IMR-90 (cell line): ENCODE measurements around the gene CUL9. TPM values are rescaled to one million over a fixed set of nuclear protein-coding genes. Genes with fewer than 3 reads are reported as not detected.

Source experiments
- ATAC-seq: fragments of 200-7000 bp; cut with Tn5 transposase; 2 replicates; pipeline ENCODE4 v1.9.1; 2020; ENCODE audit warnings: low read depth, mild to moderate bottlenecking, moderate library complexity
- BruUV-seq: library from RNA; stranded (reverse); fragments of 400-500 nt; replicated peaks from 2 replicates; lab custom pipeline; 2021; lab: Mats Ljungman, UMichigan
- CTCF ChIA-PET: fragments of 300-600 bp; formaldehyde crosslinking; extraction: SDS; loops from one replicate; lab custom pipeline; 2021; ENCODE audit warnings: antibody characterized with exemption; lab: Yijun Ruan, JAX
- POLR2A ChIA-PET: fragments of 300-600 bp; sonication (Branson Sonifier 250); formaldehyde crosslinking; loops from one replicate; lab custom pipeline; 2022; ENCODE audit warnings: antibody characterized with exemption; ENCODE audit not compliant: unreplicated experiment; lab: Charles Lee
- DNase-seq: peaks from one replicate; pipeline ENCODE4 v3.0.0; 2013
- H2AFZ ChIP-seq: replicated peaks from 2 replicates; pipeline ENCODE3; 2013; ENCODE audit warnings: low read length, mild to moderate bottlenecking; ENCODE audit not compliant: poor library complexity
- H2AK5ac ChIP-seq: 2 replicates; pipeline ENCODE4 v1.6.1; 2013; ENCODE audit warnings: low read depth, low read length, inconsistent platforms
- H2AK9ac ChIP-seq: replicated peaks from 2 replicates; pipeline ENCODE3; 2013; ENCODE audit warnings: mild to moderate bottlenecking, low read depth, low read length, moderate library complexity; ENCODE audit not compliant: poor library complexity
- H2BK120ac ChIP-seq: 2 replicates; pipeline ENCODE4 v1.6.1; 2013; ENCODE audit warnings: low read depth, low read length, inconsistent platforms
- H2BK15ac ChIP-seq: 3 replicates; pipeline ENCODE4 v1.6.1; 2013; ENCODE audit warnings: low read depth, low read length, inconsistent platforms
- H2BK20ac ChIP-seq: 2 replicates; pipeline ENCODE4 v1.6.1; 2013; ENCODE audit warnings: low read depth, mild to moderate bottlenecking, inconsistent platforms, low read length, moderate library complexity
- H2BK5ac ChIP-seq: 2 replicates; pipeline ENCODE4 v1.6.1; 2013; ENCODE audit warnings: mild to moderate bottlenecking, low read depth, low read length, inconsistent platforms; ENCODE audit not compliant: poor library complexity, severe bottlenecking
- H3K14ac ChIP-seq: replicated peaks from 2 replicates; pipeline ENCODE4 v1.6.1; 2013; ENCODE audit warnings: low read depth, low read length, inconsistent platforms
- H3K18ac ChIP-seq: 2 replicates; pipeline ENCODE4 v1.6.1; 2013; ENCODE audit warnings: low read depth, low read length, control low read depth
- H3K23ac ChIP-seq: 2 replicates; pipeline ENCODE4 v1.6.1; 2013; ENCODE audit warnings: low read depth, low read length, inconsistent platforms
- H3K27ac ChIP-seq: 2 replicates; pipeline ENCODE4 v1.5.1; 2013; ENCODE audit warnings: mild to moderate bottlenecking, control low read depth, low read length; ENCODE audit not compliant: insufficient read depth
- H3K27me3 ChIP-seq: 2 replicates; pipeline ENCODE4 v1.6.1; 2013; ENCODE audit warnings: low read length; ENCODE audit not compliant: control insufficient read depth, insufficient read depth
- H3K36me3 ChIP-seq: 2 replicates; pipeline ENCODE4 v1.6.1; 2013; ENCODE audit warnings: low read length, mixed read lengths; ENCODE audit not compliant: control insufficient read depth, insufficient read depth
- H3K4ac ChIP-seq: 2 replicates; pipeline ENCODE4 v1.6.1; 2013; ENCODE audit warnings: low read depth, low read length, inconsistent platforms
- H3K4me1 ChIP-seq: 2 replicates; pipeline ENCODE4 v1.6.1; 2013; ENCODE audit warnings: low read length, mixed read lengths; ENCODE audit not compliant: control insufficient read depth, insufficient read depth
- H3K4me2 ChIP-seq: 2 replicates; pipeline ENCODE4 v1.6.1; 2013; ENCODE audit warnings: low read depth, mild to moderate bottlenecking, control low read depth, low read length, moderate library complexity
- H3K4me3 ChIP-seq: 2 replicates; pipeline ENCODE4 v1.5.1; 2013; ENCODE audit warnings: low read depth, mild to moderate bottlenecking, control low read depth, low read length, moderate library complexity; ENCODE audit not compliant: insufficient read depth
- H3K56ac ChIP-seq: 2 replicates; pipeline ENCODE4 v1.6.1; 2013; ENCODE audit warnings: low read length, inconsistent platforms; ENCODE audit not compliant: insufficient read depth; ENCODE audit errors: extremely low read depth
- H3K79me1 ChIP-seq, 2 experiments: 2 replicates each; pipeline ENCODE4 v1.6.1; 2013; ENCODE audit warnings: low read length in 2 of 2, inconsistent platforms in 1 of 2, low read depth in 1 of 2
- H3K9ac ChIP-seq: 2 replicates; pipeline ENCODE4 v1.6.1; 2013; ENCODE audit warnings: low read depth, low read length, control low read depth
- H3K9me1 ChIP-seq: 2 replicates; pipeline ENCODE4 v1.6.1; 2013; ENCODE audit warnings: low read length, inconsistent platforms; ENCODE audit not compliant: insufficient read depth
- H3K9me3 ChIP-seq: 2 replicates; pipeline ENCODE4 v1.6.1; 2013; ENCODE audit warnings: low read length; ENCODE audit not compliant: control insufficient read depth, insufficient read depth
- H4K20me1 ChIP-seq: 2 replicates; pipeline ENCODE4 v1.6.1; 2013; ENCODE audit warnings: low read length, inconsistent platforms; ENCODE audit not compliant: insufficient read depth
- H4K5ac ChIP-seq: 2 replicates; pipeline ENCODE4 v1.6.1; 2013; ENCODE audit warnings: mild to moderate bottlenecking, low read depth, low read length, control low read depth
- H4K8ac ChIP-seq, 2 experiments: 2 replicates each; pipeline ENCODE4 v1.6.1; 2013; ENCODE audit warnings: low read depth in 2 of 2, low read length in 2 of 2, control low read depth in 1 of 2, inconsistent platforms in 1 of 2
- H4K91ac ChIP-seq: 2 replicates; pipeline ENCODE4 v1.6.1; 2013; ENCODE audit warnings: low read depth, low read length, inconsistent platforms; ENCODE audit not compliant: insufficient read depth
- FOS ChIP-seq: fragments of 150-350 bp; IDR thresholded peaks from 2 replicates; pipeline ENCODE4 v1.6.1; 2016; ENCODE audit warnings: low read depth, low read length
- MXI1 ChIP-seq: IDR thresholded peaks from 2 replicates; pipeline ENCODE4 v1.6.1; 2012; ENCODE audit warnings: low read depth, mild to moderate bottlenecking, low read length, moderate library complexity, borderline replicate concordance
- NFE2L2 ChIP-seq: fragments of 150-350 bp; IDR thresholded peaks from 2 replicates; pipeline ENCODE4 v1.6.1; 2016; ENCODE audit warnings: low read depth, mild to moderate bottlenecking, low read length
- RAD21 ChIP-seq: IDR thresholded peaks from 2 replicates; pipeline ENCODE4 v1.6.1; 2012; ENCODE audit warnings: low read length, improper control_type of control experiment
- WGBS, 2 experiments: methylation state at CpG; one replicate each; pipeline versions ENCODE4 v1.1.5 to v1.1.7; 2013; ENCODE audit warnings: missing lambda C conversion rate in 2 of 2; ENCODE audit not compliant: insufficient read length in 1 of 2; ENCODE audit errors: extremely low coverage in 2 of 2; 5-methylcytosine and 5-hydroxymethylcytosine counted together
- dilution Hi-C: fragments of 300-500 bp; cut with HindIII; formaldehyde crosslinking; loops from one replicate; pipeline ENCODE4 v1.14.3; 2018; ENCODE audit warnings: low sequenced_read_pairs; ENCODE audit not compliant: unreplicated experiment
- in situ Hi-C: fragments of 300-500 bp; cut with MboI; formaldehyde crosslinking; loops from 3 replicates; pipeline ENCODE4 v1.14.3; 2019; ENCODE audit warnings: low sequenced_read_pairs, inconsistent platforms, mixed read lengths
- intact Hi-C: fragments of 100-400 bp; cut with micrococcal nuclease; formaldehyde crosslinking; loops from 2 replicates; pipeline ENCODE4 v1.10.0; 2022
- polyA plus RNA-seq, 3 experiments: library from polyadenylated mRNA; depleted of rRNA; stranded (reverse); fragments of >200 nt; gene quantifications; 2 replicates each; pipeline ENCODE4 v1.2.3, GENCODE V29; 2012; ENCODE audit warnings: low replicate concordance in 1 of 3
- total RNA-seq: library from RNA; depleted of rRNA; stranded (reverse); fragments of >200 nt; gene quantifications from 2 replicates; pipeline ENCODE4 v1.2.3, GENCODE V29; 2012

CUL9 gene
- total and polyA plus RNA-seq, 2 of the 4 experiments (the other 2 are of a cell fraction) = 7.7 to 19.5 TPM

DNA sequence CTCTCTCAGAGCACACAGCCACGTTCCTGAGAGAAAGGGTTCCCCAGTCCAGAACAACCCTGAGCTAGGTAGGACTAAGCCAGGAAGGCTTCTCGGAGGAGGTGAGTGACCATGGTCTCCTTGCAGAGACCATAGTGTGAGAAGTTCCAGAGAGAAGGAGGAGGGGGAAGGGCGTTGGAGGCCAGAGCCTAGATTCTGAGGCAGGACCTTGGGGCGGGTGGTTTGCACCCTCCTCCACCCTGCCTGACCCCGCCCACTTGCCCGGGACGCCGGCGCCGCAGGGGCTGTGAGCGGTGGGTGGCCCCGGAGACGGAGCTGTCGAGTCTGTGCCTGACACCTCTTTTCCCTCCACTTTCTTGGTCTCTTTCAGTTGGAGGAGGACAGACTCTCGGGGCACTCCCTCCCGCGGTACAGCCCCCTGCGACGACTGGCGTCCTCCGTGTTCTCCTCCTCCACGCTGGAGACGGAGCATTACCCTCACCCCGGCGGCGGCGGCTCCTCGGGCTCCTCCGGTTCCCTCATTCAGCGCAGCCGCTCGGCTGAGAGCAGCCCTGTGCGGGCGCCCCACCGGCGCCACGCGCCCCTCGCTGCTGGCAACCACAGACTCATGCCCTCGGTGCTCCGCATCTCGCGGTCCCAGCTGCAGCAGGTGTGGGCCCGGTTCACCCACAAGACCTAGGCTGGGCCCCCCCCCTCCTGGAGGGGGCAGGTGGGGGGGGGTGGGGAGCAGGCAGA, 87.4 kb downstream of the CUL9 start:
- WGBS, 2 experiments = 4% methylated on average over 14 of the region's 44 CpGs; no CpG with 5 or more reads in 1 of the 2 experiments
- no peak for DNase-seq
- no peak overlapping the region for H4K91ac ChIP-seq
- no peak overlapping the region for H3K9ac ChIP-seq
- H3K4me2 ChIP-seq = peak overlapping the region; percentile 66
- peak overlapping the region; percentile 30 for H3K4me3 ChIP-seq
- in situ Hi-C loops (no loop called here), dilution Hi-C loops (no loop called here), intact Hi-C loops (no loop called here)
- no peak overlapping the region for H2BK15ac ChIP-seq
- CTCF ChIA-PET = no interaction called here
- H3K27me3 ChIP-seq = peaks cover 71% of the 10 kb centered on the region
- H3K27ac ChIP-seq = no peak overlapping the region
- H3K4ac ChIP-seq = no peak overlapping the region; the same call in 1 of the 2 replicates
- H3K9me1 ChIP-seq = peaks cover 8% of the 10 kb centered on the region
- H4K5ac ChIP-seq = no peak overlapping the region
- H3K9me3 ChIP-seq = no peaks in the 10 kb centered on the region
- H4K8ac ChIP-seq = no peak overlapping the region; a peak in 1 of 4 replicates
- H3K23ac ChIP-seq = 0 out of 2 replicates have a peak overlapping the region, but pooled peaks have one; percentile 43
- H3K18ac ChIP-seq = no peak overlapping the region
- H3K56ac ChIP-seq = no peak overlapping the region
- H2BK120ac ChIP-seq = no peak overlapping the region
- H2AK5ac ChIP-seq = no peak overlapping the region
- no TSS peak for BruUV-seq
- H4K20me1 ChIP-seq = no peaks in the 10 kb centered on the region; the same call in 1 of the 2 replicates
- peaks cover 2% of the 10 kb centered on the region; the same call in 1 of the 2 replicates for H3K4me1 ChIP-seq
- POLR2A ChIA-PET = no interaction called here
- no peak overlapping the region for H2AK9ac ChIP-seq
- H2AFZ ChIP-seq = peak overlapping the region; percentile 87
- no peak overlapping the region for H3K14ac ChIP-seq
- H2BK5ac ChIP-seq = no peak overlapping the region
- no peaks in the 10 kb centered on the region for H3K79me1 ChIP-seq
- no peaks in the 10 kb centered on the region for H3K36me3 ChIP-seq
- H2BK20ac ChIP-seq = no peak overlapping the region
- ATAC-seq = peak; percentile 74
- TF ChIP-seq NFE2L2 = no peak
- TF ChIP-seq FOS = no peak
- TF ChIP-seq MXI1 = no peak
- TF ChIP-seq RAD21 = no peak
